CD4-positive, alpha-beta T cell (primary cell): Measurements from ENCODE around the gene WNT2B. TPM values are rescaled to one million over a fixed set of nuclear protein-coding genes. Genes with fewer than 3 reads are reported as not detected.

Source experiments
- ATAC-seq: fragments of 200-7000 bp; cut with Tn5 transposase; one replicate; pipeline ENCODE4 v1.10.0; 2022; ENCODE audit warnings: mild to moderate bottlenecking; ENCODE audit not compliant: poor library complexity
- CTCF ChIA-PET: fragments of 350-600 bp; sonication (Branson Sonifier 250); formaldehyde crosslinking; loops from one replicate; lab custom pipeline; 2021; ENCODE audit warnings: antibody characterized with exemption, inconsistent platforms; lab: Charles Lee
- POLR2A ChIA-PET: fragments of 350-600 bp; sonication (Branson Sonifier 250); formaldehyde crosslinking; loops from one replicate; lab custom pipeline; 2021; ENCODE audit warnings: antibody characterized with exemption, inconsistent platforms; lab: Charles Lee
- DNase-seq, 14 experiments: peaks; one replicate each; pipeline ENCODE4 v3.0.0-alpha.2; 2013 to 2020; ENCODE audit warnings: mixed read lengths in 2 of 14
- H3K27ac ChIP-seq, 2 donors: one replicate each; pipeline versions ENCODE4 v1.5.1 to v1.7.0; 2013; ENCODE audit warnings: low read length in 2 of 2, low read depth in 1 of 2, mild to moderate bottlenecking in 1 of 2
- H3K27me3 ChIP-seq, 2 experiments: 1 replicate in 1 of 2; 2 replicates in 1 of 2; pipeline versions ENCODE4 v1.6.1 to v1.7.0; 2013; ENCODE audit warnings: low read length in 2 of 2, control low read depth in 1 of 2, mild to moderate bottlenecking in 1 of 2, moderate library complexity in 1 of 2; ENCODE audit not compliant: insufficient read depth in 2 of 2, control insufficient read depth in 1 of 2
- H3K36me3 ChIP-seq: one replicate; pipeline ENCODE4 v1.6.1; 2013; ENCODE audit warnings: low read length, control low read depth; ENCODE audit not compliant: insufficient read depth
- H3K4me1 ChIP-seq: one replicate; pipeline ENCODE4 v1.6.1; 2013; ENCODE audit warnings: low read length, control low read depth; ENCODE audit not compliant: insufficient read depth
- H3K4me3 ChIP-seq: one replicate; pipeline ENCODE4 v1.5.1; 2013; ENCODE audit warnings: mild to moderate bottlenecking, low read length, moderate library complexity
- H3K9me3 ChIP-seq, 2 experiments: 1 replicate in 1 of 2; 2 replicates in 1 of 2; pipeline versions ENCODE4 v1.6.1 to v1.7.0; 2013; ENCODE audit warnings: low read length in 2 of 2, mild to moderate bottlenecking in 2 of 2, control low read depth in 1 of 2, moderate library complexity in 1 of 2; ENCODE audit not compliant: control insufficient read depth in 1 of 2, insufficient read depth in 1 of 2
- H3K27ac Mint-ChIP-seq: one replicate; pipeline ENCODE4 v1.8.0; 2020; ENCODE audit warnings: mixed read lengths
- H3K27me3 Mint-ChIP-seq: one replicate; pipeline ENCODE4 v1.8.0; 2021; ENCODE audit warnings: mixed read lengths
- H3K36me3 Mint-ChIP-seq: one replicate; pipeline ENCODE4 v1.8.0; 2021; ENCODE audit warnings: low read depth, mixed read lengths
- H3K4me1 Mint-ChIP-seq: one replicate; pipeline ENCODE4 v1.8.0; 2021; ENCODE audit warnings: low read depth, mixed read lengths
- H3K4me3 Mint-ChIP-seq: one replicate; pipeline ENCODE4 v1.8.0; 2020; ENCODE audit warnings: mild to moderate bottlenecking, mixed read lengths
- H3K9me3 Mint-ChIP-seq: one replicate; pipeline ENCODE4 v1.8.0; 2020; ENCODE audit warnings: mixed read lengths
- intact Hi-C, 2 experiments: fragments of 100-400 bp; cut with DNase I in 1 of 2; cut with micrococcal nuclease in 1 of 2; formaldehyde crosslinking; loops; one replicate each; pipeline versions ENCODE4 v1.15.1 to v1.9.0; 2023 to 2025; cut with DNase I, micrococcal nuclease
- total RNA-seq, 174 experiments: library from RNA in 2 of 174; stranded (reverse) in 2 of 174; gene quantifications; one replicate each; pipeline ENCODE4 v1.2.3 and lab custom pipeline; 2021 to 2026
- TF ChIP-seq, protein P1 (sequence below): fragments of 200-600 bp; IDR thresholded peaks from one replicate; pipeline ENCODE4 v1.8.0; 2022; ENCODE audit warnings: antibody characterized with exemption, mild to moderate bottlenecking

The WNT2B gene
- total RNA-seq, 2 experiments from 2014 or later: 0.33 to 0.67 TPM

DNA sequence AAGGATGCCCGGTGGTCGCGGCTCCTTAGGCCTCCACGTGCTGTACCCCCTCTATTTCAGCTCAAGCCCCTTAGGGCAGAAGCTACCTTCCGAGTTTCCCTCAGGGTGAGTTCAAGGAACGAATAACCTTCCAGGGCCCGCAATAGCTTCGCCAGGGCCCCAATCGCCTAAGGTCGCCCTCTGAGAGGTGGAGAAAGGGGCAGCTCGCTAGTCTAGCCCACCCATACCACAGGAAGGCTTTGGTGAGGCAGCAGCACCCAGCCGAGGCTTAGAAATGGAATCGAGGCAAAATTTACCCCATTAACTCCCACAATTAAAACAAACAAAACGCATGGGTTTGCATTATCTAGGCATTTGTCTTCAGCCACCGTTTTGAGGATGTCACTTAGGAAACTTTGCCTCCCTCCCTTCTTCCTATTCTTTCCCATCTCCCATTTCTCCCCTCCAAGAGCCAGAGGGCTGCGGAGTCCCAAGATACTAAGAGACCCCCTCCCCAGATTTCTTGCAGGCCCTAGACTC, 954 bp downstream of the WNT2B start:
- Histone ChIP-seq H3K9me3 (peaks cover 0 to 4% of the 10 kb centered on the region in 2 experiments), H3K4me3 (no peak overlapping the region), H3K27me3 (peaks cover 7 to 28% of the 10 kb centered on the region in 2 experiments), H3K36me3 (no peaks in the 10 kb centered on the region), H3K27ac (no peak overlapping the region), H3K4me1 (peaks cover 22% of the 10 kb centered on the region)
- intact Hi-C loops: no loop called here
- ChIA-PET CTCF (interaction anchor here (0.6 to 1.0 kb wide), 2 partner anchors 140 to 1376 kb away, joined by 3 read pairs; no protein-coding TSS in a partner anchor), POLR2A (interaction anchor here (0.5 to 1.8 kb wide), 5 partner anchors 110 to 195 kb away, joined by 3 to 7 read pairs (median 3); partner anchors contain the start of genes CAPZA1 and MOV10)
- no peaks in the 10 kb centered on the region for H3K36me3 Mint-ChIP-seq
- TF ChIP-seq, protein P1, sequence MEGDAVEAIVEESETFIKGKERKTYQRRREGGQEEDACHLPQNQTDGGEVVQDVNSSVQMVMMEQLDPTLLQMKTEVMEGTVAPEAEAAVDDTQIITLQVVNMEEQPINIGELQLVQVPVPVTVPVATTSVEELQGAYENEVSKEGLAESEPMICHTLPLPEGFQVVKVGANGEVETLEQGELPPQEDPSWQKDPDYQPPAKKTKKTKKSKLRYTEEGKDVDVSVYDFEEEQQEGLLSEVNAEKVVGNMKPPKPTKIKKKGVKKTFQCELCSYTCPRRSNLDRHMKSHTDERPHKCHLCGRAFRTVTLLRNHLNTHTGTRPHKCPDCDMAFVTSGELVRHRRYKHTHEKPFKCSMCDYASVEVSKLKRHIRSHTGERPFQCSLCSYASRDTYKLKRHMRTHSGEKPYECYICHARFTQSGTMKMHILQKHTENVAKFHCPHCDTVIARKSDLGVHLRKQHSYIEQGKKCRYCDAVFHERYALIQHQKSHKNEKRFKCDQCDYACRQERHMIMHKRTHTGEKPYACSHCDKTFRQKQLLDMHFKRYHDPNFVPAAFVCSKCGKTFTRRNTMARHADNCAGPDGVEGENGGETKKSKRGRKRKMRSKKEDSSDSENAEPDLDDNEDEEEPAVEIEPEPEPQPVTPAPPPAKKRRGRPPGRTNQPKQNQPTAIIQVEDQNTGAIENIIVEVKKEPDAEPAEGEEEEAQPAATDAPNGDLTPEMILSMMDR: no peak
- DNase-seq: no peak
- peaks cover 7% of the 10 kb centered on the region for H3K4me1 Mint-ChIP-seq
- no peak overlapping the region for H3K27ac Mint-ChIP-seq
- ATAC-seq: no peak
- no peaks in the 10 kb centered on the region for H3K9me3 Mint-ChIP-seq
- H3K27me3 Mint-ChIP-seq: peaks cover 24% of the 10 kb centered on the region
- peak overlapping the region; percentile 87 for H3K4me3 Mint-ChIP-seq

DNA sequence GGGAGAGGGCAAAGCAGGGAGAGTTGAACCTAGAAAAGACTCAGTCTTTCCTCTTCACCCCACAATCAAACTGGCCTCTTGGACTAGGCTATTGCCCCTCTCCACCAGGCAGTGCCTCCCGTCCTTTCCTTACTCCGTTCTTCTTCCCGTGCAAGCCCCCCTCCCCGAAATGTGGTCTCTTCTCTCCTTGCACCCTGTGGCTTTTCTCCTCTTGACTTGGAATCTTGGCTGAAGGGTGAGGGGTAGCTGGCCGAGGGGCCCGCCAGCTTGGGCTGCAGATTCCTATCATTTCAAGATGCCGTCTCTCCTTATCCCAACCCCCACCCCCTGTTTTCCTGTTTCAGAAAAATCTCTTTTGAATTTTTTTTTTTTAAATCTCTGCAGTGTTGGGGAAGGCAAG, 1.6 kb downstream of the WNT2B start:
- ATAC-seq (no peak), DNase-seq (no peak)
- ChIA-PET POLR2A (interaction anchor here (0.6 kb wide), 1 partner anchor 132 kb away, joined by 7 read pairs; no protein-coding TSS in a partner anchor), CTCF (interaction anchor here (1.0 kb wide), 1 partner anchor 141 kb away, joined by 3 read pairs; no protein-coding TSS in a partner anchor)
- Histone ChIP-seq H3K27me3 (peaks cover 7 to 24% of the 10 kb centered on the region in 2 experiments), H3K4me3 (no peak overlapping the region), H3K4me1 (peaks cover 22% of the 10 kb centered on the region), H3K9me3 (peaks cover 0 to 4% of the 10 kb centered on the region in 2 experiments), H3K27ac (no peak overlapping the region), H3K36me3 (no peaks in the 10 kb centered on the region)
- Mint-ChIP-seq H3K9me3 (no peaks in the 10 kb centered on the region), H3K27me3 (peaks cover 18% of the 10 kb centered on the region), H3K27ac (no peak overlapping the region), H3K4me3 (peak overlapping the region; percentile 87), H3K4me1 (peaks cover 7% of the 10 kb centered on the region), H3K36me3 (no peaks in the 10 kb centered on the region)
- intact Hi-C loops: no loop called here
- TF ChIP-seq, protein P1: no peak

DNA sequence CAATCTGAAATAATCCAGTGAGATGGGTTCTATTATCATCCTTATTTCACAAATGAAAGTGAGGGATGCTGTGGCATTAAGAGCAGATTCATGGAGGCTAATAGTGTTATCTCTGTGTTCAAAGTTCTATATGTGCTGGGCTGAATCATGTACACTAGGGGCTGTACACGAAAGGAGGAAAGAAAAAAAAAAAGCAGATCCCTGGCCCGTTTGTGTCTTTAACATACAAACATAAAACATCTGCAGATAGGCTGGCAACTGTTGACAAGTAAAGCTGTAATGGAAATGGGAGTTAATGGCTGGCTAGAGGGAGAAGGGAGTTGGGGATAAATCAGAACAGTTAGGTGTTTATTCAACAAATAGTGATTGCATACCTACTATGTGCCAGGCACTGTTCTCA, 3.1 kb downstream of the WNT2B start:
- Mint-ChIP-seq H3K27me3 (peaks cover 12% of the 10 kb centered on the region), H3K4me1 (peaks cover 7% of the 10 kb centered on the region), H3K9me3 (no peaks in the 10 kb centered on the region), H3K36me3 (no peaks in the 10 kb centered on the region), H3K4me3 (no peak overlapping the region), H3K27ac (no peak overlapping the region)
- CTCF ChIA-PET: no interaction called here
- Histone ChIP-seq H3K4me1 (peaks cover 22% of the 10 kb centered on the region), H3K4me3 (no peak overlapping the region), H3K9me3 (peaks cover 0 to 4% of the 10 kb centered on the region in 2 experiments), H3K36me3 (no peaks in the 10 kb centered on the region), H3K27me3 (peaks cover 0 to 13% of the 10 kb centered on the region in 2 experiments), H3K27ac (no peak overlapping the region)
- TF ChIP-seq, protein P1: no peak
- intact Hi-C loops: no loop called here
- POLR2A ChIA-PET: no interaction called here
- ATAC-seq: no peak
- DNase-seq: no peak
